ENCODE results near the gene COG1. TPM values are rescaled to one million over a fixed set of nuclear protein-coding genes. Genes with fewer than 3 reads are reported as not detected.
"Not testable (repeated sequence)": the region's sequence is repeated elsewhere in the genome, so short reads cannot be mapped to it uniquely, and the experiment has no call there.

Gene COG1
- polyA plus RNA-seq (2011; rRNA removed) = 26.0 and 30.6 TPM in 2 replicates
- polyA plus RNA-seq (2012; cell fraction: cytosol; rRNA removed) = 21.0 and 22.6 TPM in 2 replicates
- 38.5 and 46.0 TPM in 2 replicates for polyA plus RNA-seq (2012; cell fraction: nucleus; rRNA removed)
- 19.5 to 22.1 TPM (median 21.7 TPM) in 3 replicates for polyA plus RNA-seq (2017; fragmentation: RNase III; extraction: RNeasy Plus Mini Kit Qiagen cat#74134 plus additional on column Dnase treatment)
- polyA minus RNA-seq (2011; rRNA and poly(A)+ RNA removed) = 49.8 and 51.7 TPM in 2 replicates

- Histone ChIP-seq H3K4me1 (peaks cover 8% of the 10 kb centered on the region; the same call in 1 of the 3 replicates), H3K4me2 (peak within 1 kb of the TSS; percentile 91), H3K27ac (peak within 1 kb of the TSS; percentile 88 to 94), H3K9me3 (no peaks in the 10 kb centered on the region), H3K4me3 (peak within 1 kb of the TSS; percentile 79)
- peak; percentile 72 to 80 for ATAC-seq
- POLR2A ChIA-PET = interaction anchor here (0.6 to 2.0 kb wide), 5 partner anchors 9 to 556 kb away, joined by 3 to 8 read pairs (median 5); a partner anchor contains a TSS
- DNase-seq (ENCODE audit: low read depth in 1 of 2, low spot score in 1 of 2) = peak; percentile 91 to 96
- WGBS (ENCODE audit: missing lambda C conversion rate) = under 1% methylated on average over 22 of the region's 84 CpGs
- no peak for FAIRE-seq
- CTCF ChIA-PET = interaction anchor here (0.6 to 20.4 kb wide), 18 partner anchors 14 to 900 kb away, joined by 3 to 483 read pairs (median 6); a partner anchor contains a TSS
- no peak for TF ChIP-seq ATOH8 (CRISPR knock-in tag; IDR thresholded peaks at IDR 0.05; ENCODE audit: low read depth)
- 0 out of 2 replicates have a peak, but pooled peaks have one; percentile 64 for TF ChIP-seq HMGXB4 (CRISPR knock-in tag; IDR thresholded peaks at IDR 0.05; ENCODE audit: borderline replicate concordance)
- peak; percentile 47; the same call in 1 of the 2 replicates for TF ChIP-seq MAX (IDR thresholded peaks at IDR 0.05)
- TF ChIP-seq JUN (IDR thresholded peaks at IDR 0.05) = peak; percentile 52 to 77; a peak in 4 of 5 replicates
- no peak for TF ChIP-seq MYC (IDR thresholded peaks at IDR 0.05; ENCODE audit: borderline replicate concordance, low read length)
- TF ChIP-seq SMC3 (IDR thresholded peaks at IDR 0.05) = no peak
- no peak for TF ChIP-seq HDAC2 (IDR thresholded peaks at IDR 0.05)
- TF ChIP-seq RAD21 (conservative IDR thresholded peaks at IDR 0.05 in 1 of 2, IDR thresholded peaks at IDR 0.05 in 1 of 2) = no peak
- TF ChIP-seq POLR2A (IDR thresholded peaks at IDR 0.05; ENCODE audit: low read length) = peak; percentile 74
- TF ChIP-seq RARB (CRISPR knock-in tag; IDR thresholded peaks at IDR 0.05) = 0 out of 2 replicates have a peak, but pooled peaks have one; percentile 46
- peak; percentile 52; the same call in 1 of the 3 replicates for TF ChIP-seq BCL3 (IDR thresholded peaks at IDR 0.05)
- TF ChIP-seq ELK1 (IDR thresholded peaks at IDR 0.05; ENCODE audit: low read depth, low read length) = no peak
- no peak for TF ChIP-seq EHMT2 (IDR thresholded peaks at IDR 0.05; ENCODE audit: low read depth)
- 0 out of 2 replicates have a peak, but pooled peaks have one; percentile 24 for TF ChIP-seq MAZ (IDR thresholded peaks at IDR 0.05; ENCODE audit: borderline replicate concordance, low read depth, low read length)
- TF ChIP-seq EP300 (IDR thresholded peaks at IDR 0.05) = no peak
- peak; percentile 51; the same call in 1 of the 2 replicates for TF ChIP-seq KDM5A (IDR thresholded peaks at IDR 0.05)
- TF ChIP-seq PHF8 (IDR thresholded peaks at IDR 0.05; ENCODE audit: borderline replicate concordance, low read depth) = peak; percentile 76; the same call in 1 of the 2 replicates
- TF ChIP-seq ESRRA (IDR thresholded peaks at IDR 0.05; ENCODE audit: borderline replicate concordance, low read length) = no peak
- no peak for TF ChIP-seq CEBPB (IDR thresholded peaks at IDR 0.05)
- TF ChIP-seq FOXS1 (CRISPR knock-in tag; IDR thresholded peaks at IDR 0.05) = no peak
- peak; percentile 42; the same call in 1 of the 2 replicates for TF ChIP-seq PBX3 (IDR thresholded peaks at IDR 0.05)
Measured at GRCh38 chr17:73192894-73193701, at the start of gene COG1. COG1 (plus strand) TSS chr17:73193055; CDS start chr17:73193070, 15 bp downstream.

GRCh38 chr17:73144209-73144608 is 48.6 kb upstream of the COG1 start:
- ATAC-seq; H3K4me3 ChIP-seq; DNase-seq (ENCODE audit: low read depth in 1 of 2, low spot score in 1 of 2); H3K27ac ChIP-seq; H3K4me1 ChIP-seq; FAIRE-seq; POLR2A ChIA-PET; H3K4me2 ChIP-seq: not testable (repeated sequence)
- WGBS (ENCODE audit: missing lambda C conversion rate) = 37% methylated on average over 3 of the region's 3 CpGs
- CTCF ChIA-PET = interaction anchor here (1.4 to 3.5 kb wide), 5 partner anchors 12 to 419 kb away, joined by 3 to 16 read pairs (median 5); no protein-coding TSS in a partner anchor
- H3K9me3 ChIP-seq = peaks cover 11% of the 10 kb centered on the region; the same call in 2 of the 3 replicates

Measured in A549 (cell line).